HepG2 (cell line): ENCODE results near the gene RPA1.

ENCODE experiments used
- ATF7 ChIP-seq, 2 experiments: fragments of 450-650 bp in 1 of 2; sonication (generic) in 1 of 2; formaldehyde crosslinking in 1 of 2; IDR thresholded peaks; 2 replicates each; pipeline versions ENCODE4 v1.4.0 to v1.6.1; 2016 to 2020; ENCODE audit warnings: antibody characterized with exemption in 1 of 2, mild to moderate bottlenecking in 1 of 2, missing genetic modification reagents in 1 of 2
- HMGXB4 ChIP-seq, 2 experiments: sonication (generic) in 1 of 2; formaldehyde crosslinking in 1 of 2; IDR thresholded peaks; 2 replicates each; pipeline versions ENCODE4 v1.4.0 to v1.6.1; 2018 to 2020; ENCODE audit warnings: missing genetic modification reagents in 2 of 2, borderline replicate concordance in 1 of 2, low read depth in 1 of 2, mild to moderate bottlenecking in 1 of 2, missing biosample characterization in 1 of 2
- IKZF5 ChIP-seq: IDR thresholded peaks from 2 replicates; pipeline ENCODE4 v1.6.1; 2018; ENCODE audit warnings: missing genetic modification reagents, mild to moderate bottlenecking, missing compliant biosample characterization
- POLR2AphosphoS5 ChIP-seq: IDR thresholded peaks from 2 replicates; pipeline ENCODE4 v1.6.1; 2012; ENCODE audit warnings: low read depth, low read length
- ZNF598 ChIP-seq: sonication (generic); formaldehyde crosslinking; IDR thresholded peaks from 2 replicates; pipeline ENCODE4 v1.5.1; 2020; ENCODE audit warnings: mild to moderate bottlenecking, missing genetic modification reagents, borderline replicate concordance

GRCh38 chr17:1916316-1916715 lies 86.5 kb downstream of the RPA1 start:
- no peak for TF ChIP-seq HMGXB4 (CRISPR knock-in tag; IDR thresholded peaks at IDR 0.05; ENCODE audit: borderline replicate concordance in 1 of 2, low read depth in 1 of 2)
- TF ChIP-seq ATF7 (IDR thresholded peaks at IDR 0.05), result no peak
- no peak for TF ChIP-seq ATF7 (CRISPR knock-in tag; IDR thresholded peaks at IDR 0.05)
- TF ChIP-seq IKZF5 (CRISPR knock-in tag), result no peak
- no peak for TF ChIP-seq ZNF598 (CRISPR knock-in tag)
- no peak for TF ChIP-seq POLR2AphosphoS5
